GM12878 (cell line): Measurements from ENCODE around the gene TSPAN5. TPM values are rescaled to one million over a fixed set of nuclear protein-coding genes. Genes with fewer than 3 reads are reported as not detected.

ENCODE experiments used
- BCL11A ChIP-seq: IDR thresholded peaks from 2 replicates; pipeline ENCODE4 v1.6.1; 2011; ENCODE audit warnings: low read depth, low read length
- BMI1 ChIP-seq: fragments of 450-650 bp; IDR thresholded peaks from 2 replicates; pipeline ENCODE4 v1.6.1; 2016; ENCODE audit warnings: mild to moderate bottlenecking, moderate library complexity, borderline replicate concordance
- EGR1 ChIP-seq, 2 experiments: IDR thresholded peaks; 1 replicate in 1 of 2; 2 replicates in 1 of 2; pipeline ENCODE4 v1.6.1; 2011 to 2012; ENCODE audit warnings: low read depth in 2 of 2, low read length in 2 of 2, borderline replicate concordance in 1 of 2, mild to moderate bottlenecking in 1 of 2, moderate library complexity in 1 of 2
- HDAC2 ChIP-seq: fragments of 200-600 bp; sonication (generic); IDR thresholded peaks from 2 replicates; pipeline ENCODE4 v1.6.1; 2017
- HDGF ChIP-seq: fragments of 450-650 bp; IDR thresholded peaks from 2 replicates; pipeline ENCODE4 v1.6.1; 2016; ENCODE audit warnings: antibody characterized with exemption
- JUNB ChIP-seq: IDR thresholded peaks from 2 replicates; pipeline ENCODE4 v1.6.1; 2016; ENCODE audit warnings: antibody characterized with exemption, mild to moderate bottlenecking
- MEF2A ChIP-seq: IDR thresholded peaks from 2 replicates; pipeline ENCODE4 v1.6.1; 2011; ENCODE audit warnings: low read depth, mild to moderate bottlenecking, low read length, moderate library complexity; ENCODE audit not compliant: insufficient read depth
- NFYA ChIP-seq: IDR thresholded peaks from 2 replicates; pipeline ENCODE4 v1.6.1; 2011; ENCODE audit warnings: low read depth, mild to moderate bottlenecking, low read length, improper control_type of control experiment, borderline replicate concordance
- RAD21 ChIP-seq: IDR thresholded peaks from 2 replicates; pipeline ENCODE4 v1.6.1; 2011; ENCODE audit warnings: mild to moderate bottlenecking, low read depth, low read length, moderate library complexity; ENCODE audit not compliant: insufficient read depth
- WRNIP1 ChIP-seq: IDR thresholded peaks from 2 replicates; pipeline ENCODE4 v1.6.1; 2011; ENCODE audit warnings: low read depth, low read length, improper control_type of control experiment, borderline replicate concordance
- ZBED1 ChIP-seq: IDR thresholded peaks from 2 replicates; pipeline ENCODE4 v1.6.1; 2016; ENCODE audit warnings: borderline replicate concordance
- ZNF384 ChIP-seq: IDR thresholded peaks from 2 replicates; pipeline ENCODE4 v1.6.1; 2012; ENCODE audit warnings: low read depth, mild to moderate bottlenecking, low read length, improper control_type of control experiment, borderline replicate concordance
- polyA plus RNA-seq, 11 experiments: library from polyadenylated mRNA; depleted of rRNA in 4 of 11; unstranded in 6 of 11; stranded (reverse) in 5 of 11; fragments of >200 nt; fragmentation: Nextera tagmentation in 4 of 11; fragmentation: Illumina TruSeq in 1 of 11; extraction: Ambion mirVana in 4 of 11; extraction: Trizol in 1 of 11; gene quantifications; 1 replicate in 1 of 11; 2 replicates in 10 of 11; pipeline versions ENCODE4 v1.2.1 to v1.2.3, GENCODE V29; 2011 to 2016; ENCODE audit warnings: inconsistent platforms in 2 of 11, missing spikeins in 2 of 11, low read depth in 1 of 11
- total RNA-seq, 4 experiments: library from RNA; depleted of rRNA in 3 of 4; stranded (reverse); fragments of >200 nt in 3 of 4; fragmentation: Illumina TruSeq in 1 of 4; extraction: Trizol in 1 of 4; gene quantifications; 2 replicates each; pipeline versions ENCODE4 v1.2.1 to v1.2.3, GENCODE V29; 2013 to 2021
- TF ChIP-seq, protein P1 (sequence below): IDR thresholded peaks from 2 replicates; pipeline ENCODE4 v1.6.1; 2012; ENCODE audit warnings: low read length, inconsistent platforms
- TF ChIP-seq, protein P2 (sequence below): IDR thresholded peaks from 2 replicates; pipeline ENCODE4 v1.6.1; 2011; ENCODE audit warnings: low read depth, mild to moderate bottlenecking, low read length, moderate library complexity, borderline replicate concordance; ENCODE audit errors: extremely low read depth
- TF ChIP-seq, protein P3 (sequence below): IDR thresholded peaks from 2 replicates; pipeline ENCODE4 v1.6.1; 2012; ENCODE audit warnings: low read depth, low read length, improper control_type of control experiment

TSPAN5 gene
- total and polyA plus RNA-seq, 10 of the 15 experiments (the other 5 are each of a cell fraction or from before 2014, with no cell fraction given), result 0.09 to 8.2 (median 0.27) TPM

- TF ChIP-seq, protein P1, sequence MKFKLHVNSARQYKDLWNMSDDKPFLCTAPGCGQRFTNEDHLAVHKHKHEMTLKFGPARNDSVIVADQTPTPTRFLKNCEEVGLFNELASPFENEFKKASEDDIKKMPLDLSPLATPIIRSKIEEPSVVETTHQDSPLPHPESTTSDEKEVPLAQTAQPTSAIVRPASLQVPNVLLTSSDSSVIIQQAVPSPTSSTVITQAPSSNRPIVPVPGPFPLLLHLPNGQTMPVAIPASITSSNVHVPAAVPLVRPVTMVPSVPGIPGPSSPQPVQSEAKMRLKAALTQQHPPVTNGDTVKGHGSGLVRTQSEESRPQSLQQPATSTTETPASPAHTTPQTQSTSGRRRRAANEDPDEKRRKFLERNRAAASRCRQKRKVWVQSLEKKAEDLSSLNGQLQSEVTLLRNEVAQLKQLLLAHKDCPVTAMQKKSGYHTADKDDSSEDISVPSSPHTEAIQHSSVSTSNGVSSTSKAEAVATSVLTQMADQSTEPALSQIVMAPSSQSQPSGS, result no peak
- TF ChIP-seq ZBED1 (no peak), ZNF384 (no peak), RAD21 (no peak), HDGF (no peak), JUNB (no peak), WRNIP1 (no peak), MEF2A (no peak), BCL11A (no peak), NFYA (no peak), BMI1 (no peak), HDAC2 (no peak), EGR1 (IDR thresholded peaks at IDR 0.05; ENCODE audit: borderline replicate concordance in 1 of 2, low read depth in 2 of 2, low read length in 2 of 2) (no peak)
- TF ChIP-seq, protein P2, sequence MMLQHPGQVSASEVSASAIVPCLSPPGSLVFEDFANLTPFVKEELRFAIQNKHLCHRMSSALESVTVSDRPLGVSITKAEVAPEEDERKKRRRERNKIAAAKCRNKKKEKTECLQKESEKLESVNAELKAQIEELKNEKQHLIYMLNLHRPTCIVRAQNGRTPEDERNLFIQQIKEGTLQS, result no peak
- TF ChIP-seq, protein P3, sequence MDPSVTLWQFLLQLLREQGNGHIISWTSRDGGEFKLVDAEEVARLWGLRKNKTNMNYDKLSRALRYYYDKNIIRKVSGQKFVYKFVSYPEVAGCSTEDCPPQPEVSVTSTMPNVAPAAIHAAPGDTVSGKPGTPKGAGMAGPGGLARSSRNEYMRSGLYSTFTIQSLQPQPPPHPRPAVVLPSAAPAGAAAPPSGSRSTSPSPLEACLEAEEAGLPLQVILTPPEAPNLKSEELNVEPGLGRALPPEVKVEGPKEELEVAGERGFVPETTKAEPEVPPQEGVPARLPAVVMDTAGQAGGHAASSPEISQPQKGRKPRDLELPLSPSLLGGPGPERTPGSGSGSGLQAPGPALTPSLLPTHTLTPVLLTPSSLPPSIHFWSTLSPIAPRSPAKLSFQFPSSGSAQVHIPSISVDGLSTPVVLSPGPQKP, result no peak
Observed at GRCh38 chr4:98641376-98641775, 17.0 kb downstream of the TSPAN5 start (continued).
